Measurements from ENCODE around the gene KLK15.
A peak's percentile ranks its signal among the peaks of the same experiment; 100 is the strongest.
"Not testable (repeated sequence)": the region's sequence is repeated elsewhere in the genome, so short reads cannot be mapped to it uniquely, and the experiment has no call there.

KLK15 gene

DNA sequence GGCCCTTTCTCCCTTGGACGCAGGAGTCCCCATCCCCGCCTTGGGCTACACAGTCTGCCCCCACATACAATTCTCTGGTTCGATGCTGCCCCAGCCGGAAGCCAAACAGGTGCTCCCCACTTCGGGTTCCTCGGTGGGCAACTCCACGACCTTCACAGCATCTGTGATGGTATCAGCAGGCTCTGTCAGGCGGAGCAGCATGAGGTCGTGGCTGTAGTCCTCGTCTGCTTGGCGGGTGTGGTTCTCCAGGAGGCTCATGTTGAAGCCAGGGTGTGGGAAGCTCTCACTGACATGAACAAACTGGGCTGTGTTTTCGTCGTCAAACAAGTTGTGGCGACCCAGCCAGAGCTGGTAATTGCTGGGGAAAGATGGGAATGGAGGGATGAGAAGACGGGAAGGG is 13.3 kb downstream of the KLK15 start:
- no peak for DNase-seq

DNA sequence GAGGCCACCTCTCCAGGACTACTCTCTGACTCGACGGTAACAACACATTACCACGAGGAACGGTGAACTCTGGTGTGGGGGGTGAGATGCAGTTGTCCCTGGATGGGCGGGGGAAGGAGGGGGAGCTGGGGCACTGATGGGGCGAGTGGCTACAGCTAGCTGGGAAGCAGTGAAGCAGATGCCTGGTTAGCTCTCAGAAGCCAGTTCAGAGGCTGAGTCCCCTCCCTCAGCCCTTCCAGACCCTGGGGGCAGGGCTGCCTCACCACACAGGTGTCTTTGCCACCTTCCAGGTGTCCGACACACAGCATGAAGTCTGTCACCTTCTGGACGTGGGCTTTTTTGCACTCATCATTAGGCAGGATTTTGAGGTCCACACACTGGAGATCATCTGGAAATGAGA is 13.7 kb downstream of the KLK15 start:
- no peak for DNase-seq

DNA sequence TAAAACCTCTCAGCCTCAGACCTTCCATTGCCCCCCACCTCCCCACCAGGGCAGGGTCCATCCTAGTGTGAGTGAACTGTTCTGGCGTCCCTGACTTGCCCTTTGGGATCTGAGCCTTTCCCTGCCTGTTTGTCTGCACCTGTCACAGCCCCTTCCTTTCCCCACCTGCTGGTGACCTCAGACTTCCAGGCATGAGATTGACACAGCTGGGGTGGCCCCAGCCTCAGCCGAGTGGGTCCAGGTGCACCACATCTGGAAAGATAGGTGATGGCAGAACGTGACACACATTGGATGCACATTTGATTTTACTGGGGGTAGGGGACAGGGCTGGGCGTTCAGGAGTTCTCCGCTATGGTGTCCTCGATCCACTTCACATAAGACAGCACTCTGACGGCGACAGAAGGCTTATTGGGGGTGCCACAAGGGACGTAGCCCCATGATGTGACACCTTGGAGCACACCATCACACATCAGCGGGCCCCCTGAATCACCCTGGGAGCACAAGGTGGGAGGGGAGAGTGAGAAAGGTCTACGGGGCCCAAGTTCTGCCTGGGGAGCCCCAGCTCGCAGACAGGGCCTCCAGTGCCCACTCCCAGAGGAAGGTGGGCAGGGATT is 14.4 kb downstream of the KLK15 start:
- no peak for DNase-seq

DNA sequence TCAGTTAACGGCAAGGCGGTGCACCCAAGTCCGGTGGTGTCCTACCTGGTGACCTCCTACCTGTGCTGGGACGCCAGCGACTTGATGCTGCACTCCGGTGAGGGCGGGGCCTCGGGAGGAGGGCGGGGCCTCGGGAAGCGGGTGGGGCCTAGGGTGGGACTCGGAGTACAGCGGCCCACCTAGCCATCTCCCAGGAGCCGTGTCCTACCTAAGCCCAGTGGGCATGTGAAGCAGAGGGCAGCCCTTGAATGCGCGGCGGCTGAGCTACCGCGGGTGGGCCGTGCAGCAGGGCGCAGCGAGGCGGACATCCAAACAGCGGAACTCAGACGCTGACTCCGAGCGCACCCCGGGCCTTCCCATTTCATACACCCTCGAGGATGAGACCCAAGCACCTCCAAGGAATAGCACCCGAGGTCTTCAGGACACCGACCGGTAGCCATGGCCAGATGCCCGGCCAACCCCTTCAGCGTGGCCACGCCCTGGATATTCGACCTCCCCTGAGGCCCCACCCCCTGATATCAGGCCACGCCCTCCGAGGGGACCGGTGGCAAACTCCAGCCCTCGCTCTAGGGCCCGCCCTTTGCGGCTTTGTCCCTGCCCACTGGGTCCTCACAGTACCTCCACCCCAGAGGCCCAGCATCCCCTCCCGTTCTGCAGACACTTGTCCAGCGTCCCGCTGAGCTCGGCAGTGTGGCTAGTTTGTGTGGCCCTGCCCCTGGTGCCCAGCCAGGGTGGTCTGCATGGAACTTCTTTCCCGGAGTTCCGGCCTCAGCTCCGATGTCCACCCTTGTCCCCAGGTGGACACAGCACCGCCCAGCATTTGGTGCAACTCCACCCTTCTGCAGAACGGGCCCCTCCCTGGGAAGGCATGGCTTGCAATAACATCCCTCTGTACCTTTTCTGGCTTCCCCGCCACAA is 15.2 kb downstream of the KLK15 start:
- DNase-seq: no peak

DNA sequence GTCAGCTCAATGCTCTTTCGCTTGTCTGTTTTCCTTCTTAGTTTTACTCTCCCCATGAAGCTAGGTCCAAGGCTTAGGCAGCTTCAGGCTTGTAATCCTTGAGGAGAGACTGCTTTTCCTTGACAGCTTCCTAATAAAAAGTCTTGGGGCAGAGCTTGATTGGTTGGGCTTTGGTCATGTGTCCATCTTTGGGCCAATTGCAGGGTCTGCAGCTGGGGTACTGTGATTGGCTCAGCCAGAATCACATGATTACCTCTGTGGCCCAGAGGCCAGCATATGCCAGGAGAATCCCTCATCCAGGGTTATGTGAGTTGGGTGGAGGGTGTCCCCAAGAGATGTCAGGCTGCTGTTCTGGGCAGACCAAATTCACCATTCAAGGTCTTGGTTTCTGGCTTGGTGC is 17.9 kb downstream of the KLK15 start:
- DNase-seq: no peak

DNA sequence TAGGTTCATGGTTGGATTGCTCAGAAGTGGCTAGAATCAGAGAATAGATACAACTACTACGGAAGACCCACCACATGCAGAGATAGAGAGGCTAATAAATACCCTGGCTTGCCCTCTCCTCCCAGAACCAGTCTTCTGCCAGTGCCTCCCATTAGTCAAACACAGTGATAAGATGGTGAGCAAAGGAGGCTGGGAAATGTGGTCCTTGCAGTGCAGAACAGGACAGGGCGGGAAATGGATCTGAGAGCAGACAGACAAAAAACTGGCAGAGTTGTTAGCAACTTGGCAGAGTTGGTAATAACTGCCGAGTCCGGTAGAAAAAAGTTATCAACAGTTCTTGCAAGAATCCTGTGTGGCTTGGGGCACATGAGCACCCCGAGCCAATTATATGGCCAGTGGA is 18.5 kb downstream of the KLK15 start:
- DNase-seq: no peak

DNA sequence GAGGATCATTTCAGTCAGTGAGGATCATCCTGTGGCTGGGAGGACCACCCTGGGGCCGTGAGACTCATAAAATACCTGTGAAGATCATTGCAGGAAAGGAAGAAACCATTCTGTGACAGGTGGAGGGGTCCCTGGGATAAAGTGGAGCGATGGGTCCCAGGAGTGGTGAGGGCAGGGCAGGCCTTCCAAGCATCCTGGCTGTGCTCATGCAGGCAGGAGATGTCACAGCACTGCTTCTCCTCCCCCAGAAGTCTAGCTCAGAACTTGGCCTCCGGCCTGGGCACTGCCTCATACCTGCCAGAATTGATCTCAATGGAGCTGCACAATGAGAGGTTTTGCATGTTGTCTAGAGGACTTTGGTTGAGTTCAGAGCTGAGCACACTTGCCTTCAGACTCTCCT is 20.9 kb downstream of the KLK15 start:
- DNase-seq: no peak

DNA sequence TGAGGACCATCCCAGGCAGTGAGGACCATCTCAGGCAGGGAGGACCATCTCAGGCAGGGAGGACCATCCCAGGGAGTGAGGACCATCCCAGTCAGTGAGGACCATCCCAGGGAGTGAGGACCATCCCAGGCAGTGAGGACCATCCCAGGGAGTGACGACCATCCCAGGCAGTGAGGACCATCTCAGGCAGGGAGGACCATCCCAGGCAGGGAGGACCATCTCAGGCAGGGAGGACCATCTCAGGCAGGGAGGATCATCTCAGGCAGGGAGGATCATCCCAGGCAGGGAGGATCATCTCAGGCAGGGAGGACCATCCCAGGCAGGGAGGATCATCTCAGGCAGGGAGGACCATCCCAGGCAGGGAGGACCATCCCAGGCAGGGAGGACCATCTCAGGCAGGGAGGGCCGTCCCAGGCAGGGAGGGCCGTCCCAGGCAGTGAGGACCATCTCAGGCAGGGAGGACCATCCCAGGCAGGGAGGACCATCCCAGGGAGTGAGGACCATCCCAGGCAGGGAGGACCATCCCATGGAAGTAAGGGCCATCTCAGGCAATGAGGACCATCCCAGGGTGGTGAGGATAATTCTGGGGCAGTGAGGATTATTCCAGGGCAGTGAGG is 21.6 kb downstream of the KLK15 start:
- DNase-seq: not testable (repeated sequence)

DNA sequence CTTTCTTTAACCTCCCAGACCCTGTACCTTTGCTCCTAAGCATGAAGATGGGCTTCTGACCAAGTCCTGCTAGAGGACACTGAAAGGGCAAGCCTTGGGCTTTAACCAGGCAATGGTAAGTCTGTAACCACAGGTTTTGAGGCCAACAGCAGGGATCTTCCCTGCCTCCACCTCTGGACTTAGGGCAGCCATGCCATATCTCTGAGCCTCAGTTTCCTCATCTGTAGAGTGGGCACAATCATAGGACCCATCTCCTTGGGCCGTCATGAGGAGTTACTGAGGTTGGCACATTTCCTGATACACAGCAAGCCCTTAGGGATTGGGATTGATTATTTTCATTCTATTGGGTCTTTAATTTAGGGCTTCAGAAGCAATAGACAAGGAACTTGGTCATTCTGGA is 24.5 kb downstream of the KLK15 start:
- no peak for DNase-seq

DNA sequence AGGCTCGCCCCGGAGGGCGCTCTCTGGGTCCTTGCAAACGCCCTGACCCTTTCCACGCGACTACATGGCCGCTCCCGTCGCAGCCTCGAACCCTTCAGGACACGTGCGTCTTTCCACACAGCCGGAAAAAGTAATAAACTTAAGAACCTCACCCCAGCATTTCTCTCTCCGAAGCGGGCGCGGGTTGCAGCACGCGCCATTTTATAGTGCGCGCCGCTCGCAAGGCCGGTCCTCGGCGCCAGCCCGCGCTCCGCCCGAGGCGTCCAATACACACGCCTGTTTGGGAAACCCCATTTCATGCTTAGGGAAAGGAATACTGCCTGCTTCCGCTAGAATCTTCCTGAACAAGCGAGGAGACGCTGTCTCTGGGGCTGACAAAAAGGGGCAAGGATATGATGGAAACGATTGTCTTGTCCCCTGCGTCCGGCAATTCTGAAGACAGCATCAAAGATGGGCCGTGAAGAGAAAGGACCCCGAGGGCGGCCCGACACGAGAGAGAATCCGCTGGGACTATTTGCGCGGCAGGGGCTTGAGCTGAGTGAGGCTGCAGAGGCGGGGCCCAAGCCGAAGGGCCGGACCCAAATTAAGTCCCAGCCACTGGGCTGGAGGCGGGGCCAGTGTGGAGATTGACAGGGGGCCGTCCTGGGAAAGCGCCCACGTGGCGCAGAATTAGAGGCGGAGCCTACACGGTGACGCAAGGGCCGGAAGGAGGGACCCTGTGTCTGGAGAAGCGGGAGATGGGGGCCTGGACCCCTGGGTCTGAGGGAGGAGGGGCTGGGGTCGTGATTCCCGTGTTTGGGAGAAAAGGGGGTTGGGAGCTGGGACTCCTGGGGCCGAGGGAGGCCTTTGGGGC is 28.7 kb downstream of the KLK15 start:
- DNase-seq: peak; percentile 98

DNA sequence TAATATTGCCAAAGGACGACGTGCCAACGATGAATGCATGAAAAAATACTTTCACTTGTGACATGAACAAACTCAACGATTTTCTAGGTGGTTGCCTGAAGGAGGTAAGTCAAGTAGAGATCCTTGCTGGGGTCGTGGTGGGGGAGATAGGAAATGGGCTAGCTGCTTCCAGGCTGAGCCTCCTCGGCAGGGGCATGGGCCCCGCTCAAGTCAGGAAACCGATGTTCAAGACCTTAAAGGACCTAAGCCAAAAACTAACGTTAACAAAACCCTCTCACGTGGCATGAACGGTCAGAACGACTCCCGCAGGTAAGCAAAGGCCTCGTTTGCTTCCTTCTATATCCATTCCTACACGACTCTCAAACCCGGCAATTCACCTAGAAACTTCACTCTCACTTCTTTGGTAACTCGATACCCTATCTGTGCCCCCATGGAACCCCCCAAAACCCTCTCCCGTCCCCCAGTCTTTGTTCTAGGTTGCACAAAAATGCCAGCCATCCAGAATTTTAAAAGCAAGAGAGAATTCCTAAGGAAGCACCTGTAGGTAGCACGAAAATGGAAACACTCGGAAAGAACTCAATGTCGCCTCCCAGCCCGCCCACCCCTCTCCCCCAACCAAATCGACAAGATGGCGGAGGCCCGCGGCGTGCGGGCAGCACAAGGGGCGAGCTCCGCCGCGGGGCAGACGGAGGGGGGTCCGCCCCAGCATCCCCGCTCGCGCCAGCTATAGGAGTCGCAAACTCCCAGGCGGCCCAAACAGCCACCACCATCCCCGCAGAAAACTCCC is 29.5 kb downstream of the KLK15 start:
- peak; percentile 44 for DNase-seq

DNA sequence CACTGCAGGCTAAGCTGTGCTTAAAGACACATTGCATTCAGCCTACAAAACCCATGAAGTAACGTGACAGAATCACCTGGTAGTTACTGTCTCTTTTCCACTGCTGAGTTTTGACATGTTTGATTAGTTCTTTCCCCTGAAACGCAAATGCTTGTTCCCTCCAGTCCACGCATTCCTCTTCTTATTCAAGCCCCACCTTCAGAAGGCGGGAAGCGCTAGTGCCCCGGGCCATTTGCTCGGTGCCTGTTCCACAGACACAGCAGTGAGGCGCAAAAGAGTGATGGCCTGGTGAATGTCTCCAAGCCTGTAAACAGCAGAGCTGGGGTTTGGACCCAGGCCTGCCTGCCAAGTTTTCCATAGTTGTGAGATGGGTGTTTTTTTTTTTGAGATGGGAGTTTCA is 32.3 kb downstream of the KLK15 start:
- no peak for DNase-seq

DNA sequence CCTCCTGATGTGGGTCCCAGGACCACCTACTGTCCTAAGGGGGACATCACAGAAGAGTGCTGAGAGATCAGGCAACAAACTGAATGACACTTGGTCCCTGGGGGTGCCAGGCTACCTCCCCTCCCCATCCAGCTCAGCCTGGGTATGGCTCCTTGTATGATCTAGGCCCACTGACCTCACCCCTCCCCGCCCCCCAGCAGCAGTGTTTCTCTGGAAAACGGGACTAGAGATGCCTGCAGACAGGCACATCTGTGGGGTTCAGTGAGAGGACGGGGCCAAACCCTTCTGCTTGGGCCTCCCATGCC is 33.9 kb downstream of the KLK15 start:
- DNase-seq: no peak

DNA sequence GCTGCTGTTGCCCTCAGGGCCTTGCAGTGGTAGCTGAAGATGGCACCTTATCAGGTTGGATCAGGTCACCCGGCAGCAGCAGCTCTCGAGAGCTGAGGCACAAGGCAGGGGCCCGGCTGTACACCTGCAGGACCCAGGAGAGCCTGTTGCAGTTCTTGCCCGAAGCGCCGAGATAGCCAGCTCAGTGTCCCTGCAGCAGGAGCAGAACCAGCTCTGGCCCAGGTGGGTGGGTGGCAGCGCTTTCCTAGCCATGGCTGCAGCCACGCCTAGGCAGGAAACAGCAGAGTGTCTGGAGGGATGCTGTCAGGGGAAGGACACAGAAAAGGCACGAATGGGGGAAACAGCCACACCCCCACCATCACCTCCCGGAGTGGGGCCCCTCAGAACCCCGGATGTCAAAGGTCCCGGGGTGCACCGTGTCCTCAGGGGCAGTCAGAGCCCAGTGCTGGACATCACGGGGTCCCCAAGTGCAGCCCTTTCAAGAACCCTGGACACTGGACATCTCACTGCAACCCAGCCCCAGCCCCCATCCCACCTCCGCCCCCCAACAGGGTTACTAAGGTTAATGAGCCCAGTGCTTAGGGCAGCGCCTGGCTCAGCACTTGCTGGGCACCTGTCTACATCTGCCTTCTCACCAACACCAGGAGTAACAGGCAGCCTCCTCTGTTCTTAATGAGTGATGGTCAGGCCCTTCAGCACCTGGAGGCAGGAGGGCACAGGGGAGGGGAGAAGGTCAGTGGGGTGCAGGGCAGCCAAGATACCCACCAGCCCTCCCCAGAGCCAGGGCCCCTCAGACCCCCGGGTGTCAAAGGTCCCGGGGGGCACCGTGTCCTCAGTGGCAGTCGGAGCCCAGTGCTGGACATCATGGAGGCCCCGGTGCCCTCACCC is 34.5 kb downstream of the KLK15 start:
- no peak for DNase-seq

DNA sequence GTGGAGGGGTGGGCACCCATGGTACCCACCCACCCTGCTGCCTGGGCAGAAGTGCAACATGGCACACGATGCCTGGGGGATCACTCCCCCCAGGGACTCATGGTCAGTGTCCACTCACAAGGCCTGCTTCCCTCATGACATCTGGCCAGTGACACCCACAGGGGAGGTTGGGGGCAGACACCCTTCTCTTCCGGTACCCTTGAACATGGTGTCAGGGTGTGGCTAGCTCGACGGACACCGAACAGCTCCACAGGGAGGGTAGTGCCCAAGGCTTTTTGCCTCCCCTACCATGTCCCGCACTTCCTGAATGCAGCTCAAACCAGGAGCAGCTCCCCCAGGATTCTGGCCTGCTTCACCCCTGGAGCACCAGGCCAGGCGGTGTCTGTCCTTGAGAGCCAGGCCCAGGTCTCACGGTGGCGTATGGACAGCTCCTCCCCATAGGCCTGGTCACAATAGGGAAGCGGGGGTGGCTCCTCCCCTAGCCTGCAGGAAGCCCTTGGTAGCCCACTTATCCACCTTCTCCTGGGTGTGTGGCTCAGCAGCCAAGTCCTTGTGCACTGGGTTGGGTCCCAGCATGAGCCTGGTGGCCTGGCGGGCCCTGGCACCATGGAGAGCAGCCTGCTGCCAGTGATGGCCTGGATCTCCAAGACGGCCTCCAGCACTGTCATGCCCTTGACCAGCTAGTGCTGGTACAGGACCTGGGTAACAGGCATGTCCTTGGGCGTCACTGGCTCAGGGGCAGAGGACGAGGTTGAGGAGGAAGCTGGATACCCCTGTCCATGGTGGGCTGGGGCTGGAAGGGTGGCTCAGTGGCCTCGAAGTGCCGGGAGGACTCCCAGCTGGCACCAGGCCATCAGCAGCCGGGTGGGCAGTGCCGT is 35.4 kb downstream of the KLK15 start:
- no peak for DNase-seq

DNA sequence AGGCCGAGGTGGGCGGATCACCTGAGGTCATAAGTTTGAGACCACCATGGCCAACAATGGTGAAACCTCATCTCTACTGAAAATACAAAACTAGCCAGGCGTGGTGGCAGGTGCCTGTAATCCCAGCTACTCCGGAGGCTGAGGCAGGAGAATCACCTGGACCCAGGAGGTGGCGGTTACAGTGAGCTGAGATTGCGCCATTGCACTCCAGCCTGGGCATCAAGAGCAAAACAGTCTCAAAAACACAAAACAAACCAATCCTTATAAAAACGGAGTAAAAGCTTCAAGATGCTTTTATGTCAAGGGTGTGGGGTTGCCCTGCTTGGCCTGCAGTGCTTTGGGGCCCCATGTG is 36.0 kb downstream of the KLK15 start:
- no peak for DNase-seq

DNA sequence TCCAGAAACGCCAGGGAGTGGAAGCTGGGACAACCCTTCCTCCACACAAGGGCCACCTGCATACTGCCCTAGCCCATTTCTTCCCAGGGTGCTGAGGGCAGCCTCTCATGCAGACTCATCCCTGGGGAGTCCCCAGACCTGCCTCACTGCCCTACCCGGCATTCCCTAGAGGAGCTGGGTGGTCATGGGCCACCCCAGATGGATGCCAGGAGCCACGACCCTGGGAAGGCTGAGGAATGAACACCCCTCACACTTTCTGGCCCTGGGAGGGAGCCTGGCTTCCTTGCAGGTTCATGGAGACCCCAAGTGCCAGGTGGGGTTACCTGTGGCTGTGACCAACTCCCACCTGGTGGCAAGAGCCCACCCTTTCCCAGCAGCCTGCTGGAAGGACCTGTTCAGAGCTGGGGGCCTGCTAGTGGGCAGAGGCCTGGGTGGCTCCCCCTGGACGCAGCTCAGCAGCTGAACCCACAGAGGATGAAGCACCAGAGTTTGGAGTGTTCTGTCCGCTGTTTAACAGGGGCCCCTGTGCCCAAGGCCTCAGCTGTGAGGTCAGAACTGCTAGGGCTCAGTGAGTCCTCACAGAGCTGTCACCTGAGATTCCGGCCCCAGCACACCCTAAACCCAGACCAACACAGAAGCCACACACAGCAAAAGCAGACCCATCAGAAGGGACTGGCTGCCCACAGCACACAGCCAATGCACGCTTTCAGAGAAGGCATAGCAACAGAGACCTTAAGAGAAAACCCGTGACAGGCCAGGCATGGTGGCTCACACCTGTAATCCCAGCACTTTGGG is 36.5 kb downstream of the KLK15 start:
- no peak for DNase-seq

DNA sequence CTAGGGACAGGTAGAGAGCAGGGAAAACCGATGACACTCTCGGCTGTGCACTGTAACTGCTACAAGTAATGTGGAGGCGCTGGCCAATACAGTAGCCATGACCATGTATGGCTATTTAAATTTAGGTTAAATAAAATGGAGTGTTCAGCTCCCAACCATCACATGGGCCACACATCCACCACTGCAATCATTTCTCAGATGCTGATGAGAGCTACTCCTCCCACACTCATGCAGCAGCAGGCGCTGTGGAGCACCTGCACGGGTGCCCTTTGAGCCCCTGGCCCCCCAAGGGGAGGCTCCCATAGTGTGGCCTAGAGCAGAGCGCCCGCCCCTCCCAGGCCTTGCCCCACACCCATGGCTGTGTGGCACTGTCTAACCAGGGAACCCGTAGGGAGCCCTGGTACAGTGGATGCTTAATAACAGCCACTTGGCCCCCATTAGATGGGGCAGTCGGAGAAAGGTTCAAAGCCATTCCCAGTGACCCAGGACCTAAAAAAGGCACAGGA is 37.2 kb downstream of the KLK15 start:
- DNase-seq: no peak

DNA sequence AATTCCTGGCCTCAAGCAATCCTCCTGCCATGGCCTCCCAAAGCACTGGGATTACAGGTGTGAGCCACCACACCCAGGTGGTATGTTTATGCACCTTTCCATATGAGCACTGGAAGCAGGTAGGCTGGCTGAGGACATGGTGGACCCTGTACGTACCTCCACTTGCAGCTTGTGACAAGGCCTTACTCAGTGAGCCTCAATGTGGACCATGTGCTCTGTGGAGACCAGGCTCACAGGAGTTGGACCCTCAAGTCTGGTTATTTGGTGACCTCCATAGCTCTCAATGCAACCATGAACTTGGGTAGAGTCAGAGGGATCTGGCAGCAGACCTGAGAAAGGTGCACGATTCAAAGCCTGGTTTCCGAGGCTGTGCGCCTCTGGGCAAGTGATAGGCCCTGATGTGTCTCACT is 37.7 kb downstream of the KLK15 start:
- DNase-seq: no peak
